NCI-H2196 (cell line): Measurements from ENCODE around the gene HOXB13.

Source experiments
- DNase-seq: peaks from one replicate; lab custom pipeline; 2025; ENCODE audit not compliant: unreplicated experiment; lab: John Stamatoyannopoulos, UW

The HOXB13 gene

GRCh38 chr17:48748718-48749566 lies 20.4 kb upstream of the HOXB13 start:
- no peak for DNase-seq

GRCh38 chr17:48747445-48748363 lies 19.2 kb upstream of the HOXB13 start:
- no peak for DNase-seq

GRCh38 chr17:48746916-48747444 lies 18.4 kb upstream of the HOXB13 start:
- no peak for DNase-seq

GRCh38 chr17:48745381-48746275 lies 17.1 kb upstream of the HOXB13 start:
- DNase-seq: peak; percentile 50

GRCh38 chr17:48740537-48740936 lies 12.0 kb upstream of the HOXB13 start:
- DNase-seq: no peak

DNA sequence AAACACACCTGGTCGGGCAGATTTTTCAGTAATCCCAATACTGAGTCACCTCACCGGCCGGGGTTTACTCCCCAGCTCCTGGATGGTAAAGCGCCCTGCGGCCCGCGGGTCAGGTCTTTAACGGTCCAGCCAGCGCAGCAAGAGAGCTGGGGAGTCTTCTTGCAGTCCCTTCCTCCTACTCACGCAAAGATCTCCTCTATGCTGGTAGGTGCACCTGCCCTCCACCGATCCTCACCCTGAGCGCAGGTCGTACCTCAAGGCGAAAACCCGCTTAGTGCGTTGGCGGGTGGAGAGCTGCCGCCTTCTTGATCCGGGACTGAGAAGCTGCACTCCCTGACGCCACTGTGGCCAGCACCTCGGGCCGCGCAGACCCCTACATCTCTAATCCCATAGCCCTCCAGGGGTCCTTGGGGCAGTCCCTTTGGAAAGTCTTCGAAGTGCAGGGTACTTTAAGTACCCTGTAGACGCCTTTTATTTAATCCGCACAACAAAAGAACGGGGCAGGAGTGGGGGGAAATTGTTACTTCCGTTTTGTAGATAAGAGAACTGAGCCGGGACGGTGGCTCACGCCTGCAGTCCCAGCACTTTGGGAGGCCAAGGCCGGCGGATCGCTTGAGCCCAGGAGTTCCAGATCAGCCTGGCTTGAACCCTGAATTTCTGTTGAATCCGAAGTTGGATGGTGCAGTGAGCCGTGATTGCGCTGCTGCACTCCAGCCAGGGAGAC lies 10.4 kb upstream of the HOXB13 start:
- DNase-seq: no peak

- no peak for DNase-seq
Measured at GRCh38 chr17:48738424-48738802, 9.9 kb upstream of the HOXB13 start.

DNA sequence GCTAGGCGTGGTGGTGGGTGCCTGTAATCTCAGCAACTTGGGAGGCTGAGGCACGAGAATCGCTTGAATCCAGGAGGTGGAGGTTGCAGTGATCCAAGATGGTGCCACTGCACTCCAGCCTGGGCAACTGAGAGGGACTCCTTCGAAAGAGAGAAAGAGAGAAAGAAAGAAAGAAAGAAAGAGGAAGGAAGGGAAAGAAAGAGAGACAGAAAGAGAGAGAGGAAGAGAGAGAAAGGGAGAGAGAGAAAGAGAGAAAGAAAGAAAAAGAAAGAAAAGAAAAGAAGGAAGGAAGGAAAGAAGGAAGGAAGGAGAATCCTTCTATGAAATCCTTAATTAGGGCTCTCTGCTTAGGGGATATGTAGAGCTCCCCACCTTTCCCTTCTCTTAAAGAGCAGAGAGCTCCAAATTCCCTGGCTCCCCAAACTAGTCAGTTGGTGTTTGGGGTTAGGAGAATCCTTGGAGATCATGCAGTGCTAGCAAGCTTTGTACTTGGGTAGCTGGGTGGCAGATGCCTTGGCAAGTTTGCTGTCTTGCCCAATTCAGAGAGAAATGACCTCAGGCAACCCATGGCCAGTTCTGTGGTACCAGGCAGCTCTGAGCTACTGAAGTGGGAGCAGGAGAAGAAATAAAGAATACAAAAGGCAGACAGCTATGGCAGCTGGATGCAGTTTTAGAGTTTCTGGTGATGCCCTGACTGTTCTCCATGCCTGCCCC lies 8.9 kb upstream of the HOXB13 start:
- DNase-seq: no peak

- DNase-seq: no peak
Measured at GRCh38 chr17:48735062-48735351, 6.5 kb upstream of the HOXB13 start.

DNA sequence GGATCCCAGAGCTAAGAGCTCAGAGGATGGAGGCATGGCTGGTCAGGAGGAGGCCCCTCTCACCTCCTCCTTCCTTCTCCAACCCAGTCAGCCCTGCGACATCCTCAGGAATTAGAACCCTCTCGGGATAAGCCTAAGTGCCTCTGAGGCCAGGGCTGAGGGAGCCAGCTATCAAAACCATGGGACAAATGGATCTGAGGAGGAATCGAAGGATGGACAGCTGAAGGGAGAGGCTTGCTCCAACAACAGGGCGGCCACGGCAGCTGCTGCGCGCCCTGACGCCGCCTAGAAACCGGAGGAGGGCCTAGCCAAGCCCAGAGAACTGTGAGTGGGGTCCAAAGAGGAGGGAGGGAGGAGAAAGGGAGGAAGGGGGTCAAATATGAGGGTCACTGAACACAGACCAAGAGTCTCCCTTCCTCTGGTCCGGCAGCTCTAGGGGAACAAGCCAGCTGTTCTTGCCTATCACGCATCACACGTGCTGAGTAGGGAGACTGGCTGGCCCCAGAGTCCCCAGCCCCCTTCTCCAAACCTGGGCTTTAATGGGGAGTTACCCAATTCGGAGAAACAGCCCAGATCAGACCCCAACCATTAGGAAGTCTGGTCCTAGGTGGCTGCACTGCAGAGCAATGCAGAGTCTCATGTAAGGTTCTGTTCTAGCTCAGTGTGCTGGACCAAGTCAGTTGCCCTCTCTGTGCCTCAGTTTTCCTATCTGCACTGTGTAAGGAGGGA lies 5.9 kb upstream of the HOXB13 start:
- DNase-seq: no peak

- no peak for DNase-seq
Measured at GRCh38 chr17:48733632-48734328, 5.2 kb upstream of the HOXB13 start.

DNA sequence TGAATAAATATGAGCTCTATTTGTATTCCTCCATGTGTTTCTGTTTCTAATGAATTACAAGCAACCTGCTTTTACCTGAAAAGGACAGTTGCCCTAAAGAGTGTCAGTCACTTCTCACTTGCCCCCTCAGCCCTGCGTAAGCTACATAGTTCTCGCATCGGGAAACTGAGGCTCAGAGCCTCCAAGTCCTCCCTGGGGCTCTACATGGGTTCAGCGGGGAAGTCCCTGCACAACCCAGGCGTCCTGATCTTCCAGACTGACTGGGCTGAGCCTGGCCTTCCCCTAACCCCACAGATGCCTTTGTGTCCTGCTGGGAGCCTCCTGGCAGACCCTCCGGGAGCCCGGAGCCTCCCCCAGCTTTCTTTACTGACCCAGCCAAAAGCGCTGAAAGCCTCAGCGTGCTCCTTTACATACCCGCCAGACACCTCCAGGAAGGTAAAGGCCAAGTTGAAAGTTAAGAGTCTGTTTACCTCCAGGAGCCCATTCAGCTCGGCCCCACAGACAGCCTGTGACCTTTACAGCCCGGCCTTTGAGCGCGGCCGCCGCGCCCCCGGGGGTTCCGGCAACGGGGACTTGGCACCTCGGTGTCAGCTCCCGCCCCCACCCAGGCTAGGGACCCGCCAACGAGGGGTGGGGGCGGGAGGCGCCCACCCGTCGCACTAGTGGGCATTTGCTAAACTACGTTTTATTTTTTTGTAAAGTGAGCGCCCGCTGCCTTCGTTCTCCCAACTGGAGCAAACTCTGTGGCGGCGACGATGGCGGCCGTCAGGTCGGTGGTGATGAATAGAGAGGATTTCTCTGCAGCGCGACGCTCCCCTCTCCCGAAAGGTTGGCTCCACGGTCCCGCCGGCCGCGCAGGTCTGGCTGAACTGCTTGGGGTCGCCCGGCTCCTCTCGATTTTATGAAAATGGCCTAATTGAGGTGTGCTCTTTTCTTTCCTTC lies 4.4 kb upstream of the HOXB13 start:
- no peak for DNase-seq

DNA sequence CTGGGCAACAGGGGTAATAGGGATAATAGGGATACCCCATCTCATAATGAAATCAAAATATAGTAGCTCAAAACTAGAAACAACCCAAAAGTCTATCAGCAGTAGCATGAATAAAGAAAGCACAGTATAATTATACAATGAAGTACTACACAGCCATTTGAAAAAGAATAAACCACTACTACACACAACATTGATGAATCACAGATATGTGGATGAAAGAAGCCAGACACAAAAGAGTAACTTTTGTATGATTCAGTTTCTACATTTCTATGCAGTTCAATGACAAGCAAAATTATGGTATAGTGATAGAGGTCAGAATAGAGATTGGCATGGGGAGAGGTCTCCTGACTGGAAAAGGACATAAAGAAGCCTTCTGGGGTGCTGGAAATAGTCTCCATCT lies 2.8 kb upstream of the HOXB13 start:
- no peak for DNase-seq

DNA sequence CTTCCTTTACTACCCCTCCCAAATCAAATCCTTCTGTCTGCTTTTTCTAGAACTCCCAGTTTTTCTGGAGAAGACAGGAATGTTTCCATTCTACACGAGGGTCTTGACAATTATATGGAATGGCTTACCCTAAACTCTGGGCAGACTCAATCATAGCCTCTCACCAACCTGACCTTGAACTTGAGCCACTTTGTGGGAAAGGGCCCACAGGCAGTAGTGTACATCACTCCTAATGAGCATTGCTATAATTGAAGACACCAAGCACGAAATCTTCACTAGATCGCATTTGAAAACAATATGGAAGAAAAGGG lies 1.6 kb upstream of the HOXB13 start:
- no peak for DNase-seq

DNA sequence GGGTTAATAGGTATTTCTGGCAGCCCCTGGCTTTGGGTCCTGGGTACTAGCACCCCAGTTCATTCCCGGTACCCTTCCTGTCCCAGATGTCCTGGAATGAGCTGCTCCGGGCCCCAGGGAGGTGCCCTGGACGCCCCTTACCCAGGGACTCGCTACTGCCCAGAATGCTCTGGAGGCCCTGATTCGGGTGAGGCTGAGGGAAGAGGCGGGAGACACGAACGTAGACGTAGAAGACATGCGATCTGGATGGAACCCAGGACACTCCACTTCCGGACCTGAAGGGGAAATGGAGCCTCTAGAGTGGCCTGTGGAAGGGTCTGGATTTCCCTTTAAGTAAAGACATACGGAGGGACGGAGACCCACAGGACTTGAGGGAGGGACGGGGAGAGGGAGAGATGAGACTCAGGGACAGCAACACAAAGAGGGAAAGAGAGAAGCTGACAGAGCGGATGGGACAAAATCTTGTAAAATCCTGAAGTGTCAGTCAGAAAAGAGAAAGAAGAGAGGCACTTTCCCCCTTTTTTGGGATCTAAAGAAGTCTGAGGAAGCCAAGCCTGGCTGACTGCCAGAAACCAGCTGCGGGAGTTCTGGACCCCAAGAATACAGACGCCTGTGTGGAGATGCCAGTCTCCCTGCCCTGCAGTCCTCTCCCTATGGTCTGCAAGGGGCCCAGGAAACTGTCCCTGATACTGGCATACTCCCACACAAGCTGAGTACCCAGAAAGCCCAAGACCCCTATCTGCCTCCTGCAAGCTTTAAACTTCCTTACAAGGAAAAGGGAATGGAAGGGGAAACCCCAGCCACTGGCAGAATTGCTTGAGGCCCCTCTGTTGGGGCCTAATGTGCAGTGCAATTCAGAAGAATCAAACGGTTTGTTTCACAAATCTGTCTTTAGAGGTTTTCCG lies 1.0 kb upstream of the HOXB13 start:
- no peak for DNase-seq

- no peak for DNase-seq
Measured at GRCh38 chr17:48727415-48728175, 955 bp downstream of the HOXB13 start.
